Testis (tissue), 2 donors: ENCODE data around the gene EXOC4.

Source experiments
- CTCF ChIP-seq, 3 experiments: fragments of 450-650 bp in 2 of 3; fragments of 200-600 bp in 1 of 3; sonication (generic) in 1 of 3; IDR thresholded peaks; one replicate each; pipeline ENCODE4 v1.5.1; 2016 to 2019; ENCODE audit warnings: antibody characterized with exemption in 3 of 3, mild to moderate bottlenecking in 2 of 3, moderate library complexity in 1 of 3
- POLR2A ChIP-seq: fragments of 450-650 bp; IDR thresholded peaks from one replicate; pipeline ENCODE4 v1.6.1; 2017; ENCODE audit warnings: antibody characterized with exemption, mild to moderate bottlenecking, moderate library complexity

- TF ChIP-seq CTCF (IDR thresholded peaks at IDR 0.05) = no peak
- TF ChIP-seq POLR2A = no peak
Observed at GRCh38 chr7:133248901-133249300, 4.0 kb upstream of the EXOC4 start.
